Stimulated activated naive CD4-positive, alpha-beta T cell treated with Interleukin-2 at 50 U/mL for 16 hours (primary cell): ENCODE results near the gene MAGEB3.

Source experiments
- DNase-seq: peaks from one replicate; lab custom pipeline; 2025; lab: John Stamatoyannopoulos, UW

MAGEB3 gene

GRCh38 chrX:30278365-30278764 lies 47.9 kb downstream of the MAGEB3 start:
- no peak for DNase-seq

DNA sequence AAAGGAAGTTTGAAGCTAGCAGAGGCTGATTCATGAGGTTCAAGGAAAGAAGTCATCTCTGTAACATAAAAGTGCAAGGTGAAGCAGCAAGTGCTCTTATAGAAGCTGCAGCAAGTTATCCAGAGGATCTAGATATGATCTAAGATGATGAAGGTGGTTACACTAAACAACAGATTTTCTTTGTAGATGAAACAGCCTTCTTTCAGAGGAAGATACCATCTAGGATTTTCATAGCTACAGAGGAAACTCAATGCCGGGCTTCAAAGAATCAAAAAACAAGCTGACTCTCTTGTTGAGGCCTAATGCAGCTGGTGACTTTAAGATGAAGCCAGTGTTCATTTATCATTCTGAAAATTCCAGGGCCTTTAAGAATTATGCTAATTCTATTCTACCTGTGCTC lies 50.0 kb downstream of the MAGEB3 start:
- no peak for DNase-seq

DNA sequence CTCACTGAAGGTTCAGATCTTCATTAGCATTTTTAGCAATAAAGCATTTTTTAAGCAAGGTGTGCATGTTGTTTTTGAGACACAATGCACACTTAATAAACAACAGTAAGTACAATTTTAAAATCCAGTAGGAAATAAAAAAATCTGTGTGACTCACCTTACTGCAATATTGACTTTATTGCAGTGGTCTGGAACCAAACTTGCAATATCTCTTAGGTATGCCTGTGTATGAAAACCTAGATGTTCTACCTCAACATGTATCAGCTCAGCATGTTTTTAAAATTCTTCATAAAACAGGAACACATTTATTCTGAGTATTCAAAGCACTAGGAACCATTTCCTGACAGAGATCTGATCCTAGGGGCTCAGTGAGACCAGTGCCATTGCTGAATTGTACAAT lies 52.1 kb downstream of the MAGEB3 start:
- DNase-seq, result no peak

DNA sequence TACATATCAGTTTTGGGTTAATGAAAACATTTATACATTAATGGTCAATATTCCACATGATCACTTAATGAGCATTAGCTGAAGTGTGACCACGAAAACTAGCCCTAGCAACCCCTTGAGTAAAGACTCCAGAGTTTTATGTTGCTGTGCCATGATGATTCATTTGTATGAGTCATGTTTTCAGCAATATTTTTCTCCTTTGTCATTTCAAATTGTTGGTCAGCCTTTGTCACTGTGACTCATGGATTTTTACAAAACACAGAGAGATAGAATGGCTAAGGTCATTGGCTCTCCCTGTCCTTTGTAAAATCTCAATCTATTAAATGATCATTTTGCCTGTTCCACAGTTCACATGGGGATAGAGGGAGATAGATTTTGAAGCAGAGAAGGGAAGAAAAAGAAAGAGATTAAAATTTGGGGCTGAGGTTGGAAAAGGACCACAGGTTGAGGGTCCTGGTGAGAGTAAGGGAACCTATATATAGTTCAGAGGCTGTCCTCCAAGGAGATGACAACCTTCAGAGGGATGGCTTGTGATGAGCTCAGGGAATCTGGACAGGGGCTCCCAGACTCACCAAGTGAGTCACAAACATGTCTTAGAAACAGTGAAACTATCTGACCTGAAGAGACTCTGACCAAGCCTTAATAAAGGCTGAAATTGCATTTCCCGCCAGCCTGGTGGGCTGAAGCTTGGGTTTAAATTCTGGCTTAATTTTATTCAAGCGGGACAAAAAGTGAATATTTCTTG lies 53.2 kb downstream of the MAGEB3 start:
- DNase-seq, result no peak
